GM12864 (cell line): ENCODE data around the gene ILF3.

Experiments
- DNase-seq: peaks from one replicate; pipeline ENCODE4 v3.0.0-alpha.2; 2011; ENCODE audit warnings: low read depth
- H3K4me3 ChIP-seq: 2 replicates; pipeline ENCODE4 v1.5.1; 2011; ENCODE audit warnings: mild to moderate bottlenecking, low read depth, low read length, control low read depth
- TF ChIP-seq, protein P1 (sequence below): IDR thresholded peaks from 2 replicates; pipeline ENCODE4 v1.5.1; 2011; ENCODE audit warnings: low read depth, mild to moderate bottlenecking, moderate library complexity, low read length, control low read depth, inconsistent platforms; ENCODE audit errors: missing control alignments

ILF3 gene

DNA sequence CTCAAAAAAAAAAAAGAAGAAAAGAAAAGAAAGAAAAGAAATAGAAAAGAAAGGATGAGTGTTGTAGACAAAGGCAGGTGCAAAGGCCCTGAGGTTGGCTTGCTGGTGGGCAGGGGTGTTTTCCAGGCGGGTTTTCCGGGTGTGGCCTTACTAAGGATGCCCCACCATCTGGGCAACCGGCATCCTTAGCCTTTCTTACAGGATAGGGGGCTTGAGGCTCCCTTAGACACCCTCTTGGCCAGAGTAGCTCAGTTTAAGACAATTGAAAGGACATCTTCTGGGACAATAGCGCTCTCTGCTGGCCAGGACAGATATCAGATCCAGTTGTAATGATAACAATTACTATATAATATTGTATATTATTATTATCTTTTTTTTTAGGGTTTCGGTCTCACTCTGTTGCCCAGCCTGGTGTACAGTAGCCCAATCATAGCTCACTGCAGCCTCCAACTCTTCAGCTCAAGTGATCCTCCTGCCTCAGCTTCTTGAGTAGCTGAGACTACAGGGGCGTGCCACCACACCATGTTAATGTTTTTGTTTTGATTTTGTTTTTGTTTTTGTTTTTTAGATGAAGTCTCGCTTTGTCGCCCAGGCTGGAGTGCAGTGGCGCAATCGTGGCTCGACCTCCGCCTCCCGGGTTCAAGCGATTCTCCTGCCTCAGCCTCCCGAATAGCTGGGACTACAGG lies 45.6 kb downstream of the ILF3 start:
- TF ChIP-seq, protein P1, sequence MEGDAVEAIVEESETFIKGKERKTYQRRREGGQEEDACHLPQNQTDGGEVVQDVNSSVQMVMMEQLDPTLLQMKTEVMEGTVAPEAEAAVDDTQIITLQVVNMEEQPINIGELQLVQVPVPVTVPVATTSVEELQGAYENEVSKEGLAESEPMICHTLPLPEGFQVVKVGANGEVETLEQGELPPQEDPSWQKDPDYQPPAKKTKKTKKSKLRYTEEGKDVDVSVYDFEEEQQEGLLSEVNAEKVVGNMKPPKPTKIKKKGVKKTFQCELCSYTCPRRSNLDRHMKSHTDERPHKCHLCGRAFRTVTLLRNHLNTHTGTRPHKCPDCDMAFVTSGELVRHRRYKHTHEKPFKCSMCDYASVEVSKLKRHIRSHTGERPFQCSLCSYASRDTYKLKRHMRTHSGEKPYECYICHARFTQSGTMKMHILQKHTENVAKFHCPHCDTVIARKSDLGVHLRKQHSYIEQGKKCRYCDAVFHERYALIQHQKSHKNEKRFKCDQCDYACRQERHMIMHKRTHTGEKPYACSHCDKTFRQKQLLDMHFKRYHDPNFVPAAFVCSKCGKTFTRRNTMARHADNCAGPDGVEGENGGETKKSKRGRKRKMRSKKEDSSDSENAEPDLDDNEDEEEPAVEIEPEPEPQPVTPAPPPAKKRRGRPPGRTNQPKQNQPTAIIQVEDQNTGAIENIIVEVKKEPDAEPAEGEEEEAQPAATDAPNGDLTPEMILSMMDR, result peak; percentile 51
- H3K4me3 ChIP-seq, result no peak overlapping the region
- no peak for DNase-seq

DNA sequence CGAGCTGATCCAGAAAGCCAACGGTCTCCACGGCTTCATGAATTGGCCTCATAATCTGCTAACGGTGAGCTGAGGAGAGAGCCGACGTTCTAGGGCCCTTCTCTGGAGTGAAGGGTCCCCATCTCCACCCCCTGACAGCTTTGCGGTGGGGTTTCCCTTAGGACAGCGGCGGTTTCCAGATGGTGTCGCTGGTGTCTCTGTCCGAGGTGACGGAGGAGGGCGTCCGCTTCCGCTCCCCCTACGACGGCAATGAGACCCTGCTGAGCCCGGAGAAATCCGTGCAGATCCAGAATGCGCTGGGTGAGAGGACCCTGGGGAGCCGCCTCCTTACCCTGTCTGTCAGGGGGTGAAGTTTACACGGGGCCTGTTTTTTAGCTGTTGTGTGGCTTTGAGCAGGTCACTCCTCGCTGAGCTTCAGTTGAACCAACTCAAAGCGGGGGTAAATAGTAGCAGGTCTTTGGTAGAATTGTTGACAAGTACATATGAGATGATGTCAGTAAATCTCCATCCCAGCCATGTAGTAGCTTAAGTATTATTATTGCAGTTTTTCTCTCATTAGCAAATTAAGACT lies 47.9 kb downstream of the ILF3 start:
- DNase-seq, result no peak
- TF ChIP-seq, protein P1, result no peak

DNA sequence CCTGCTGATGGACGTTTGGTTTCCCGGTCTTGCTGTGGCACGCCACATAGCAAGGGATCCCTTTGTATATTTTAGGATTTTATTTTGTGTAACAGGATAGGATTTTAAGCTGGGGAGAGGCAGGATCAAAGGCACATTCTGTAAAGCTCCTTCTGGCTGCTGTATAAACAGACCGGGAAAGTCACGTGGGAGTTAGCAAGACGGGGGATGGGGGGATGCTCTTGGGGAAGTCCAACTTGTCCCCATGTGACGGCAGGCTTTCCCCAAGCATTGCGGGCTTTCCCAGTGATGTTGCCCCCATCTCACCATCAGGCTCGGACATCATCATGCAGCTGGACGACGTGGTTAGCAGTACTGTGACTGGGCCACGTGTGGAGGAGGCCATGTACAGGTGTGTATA lies 52.8 kb downstream of the ILF3 start:
- no peak for DNase-seq
- H3K4me3 ChIP-seq, result no peak overlapping the region
- TF ChIP-seq, protein P1, result no peak

More for the DNA sequence above, 47.9 kb downstream of the ILF3 start:
- peak overlapping the region; percentile 88 for H3K4me3 ChIP-seq

DNA sequence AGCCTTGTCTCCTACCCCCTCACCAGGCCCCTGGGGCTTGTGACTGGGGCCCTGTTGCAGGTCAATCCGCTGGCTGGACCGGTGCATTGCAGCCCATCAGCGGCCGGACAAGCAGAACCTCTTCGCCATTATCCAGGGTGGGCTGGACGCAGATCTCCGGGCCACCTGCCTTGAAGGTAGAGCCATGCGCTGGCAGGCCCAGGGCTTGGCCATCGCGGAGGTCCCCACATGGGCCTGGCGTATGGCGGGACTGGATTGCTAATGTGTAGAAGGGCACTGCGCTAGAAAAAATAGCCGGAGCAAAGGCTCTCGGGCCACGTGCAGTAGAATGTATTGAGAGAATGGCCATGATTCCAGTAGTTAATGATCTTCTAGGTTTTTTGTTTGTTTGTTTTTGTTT lies 53.3 kb downstream of the ILF3 start:
- no peak overlapping the region for H3K4me3 ChIP-seq
- no peak for DNase-seq
- TF ChIP-seq, protein P1, result no peak

DNA sequence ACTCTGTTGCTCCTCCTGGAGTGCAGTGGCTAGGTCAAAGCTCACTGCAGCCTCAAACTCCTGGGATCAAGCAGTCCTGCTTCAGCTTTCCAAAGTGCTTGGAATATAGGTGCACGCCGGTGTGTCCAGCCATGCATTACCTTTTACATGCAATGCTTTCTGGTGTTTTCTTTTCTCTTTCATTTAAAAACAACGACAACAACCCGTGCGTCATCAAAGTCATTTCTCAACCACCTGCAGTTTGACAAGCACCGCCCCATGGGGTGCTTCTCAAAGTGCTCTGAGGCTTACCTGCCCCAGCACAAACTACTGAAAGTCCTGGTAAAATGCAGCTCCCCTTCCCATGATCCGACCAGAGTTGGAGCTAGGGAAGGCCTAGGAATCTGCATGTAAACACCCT lies 54.1 kb downstream of the ILF3 start:
- DNase-seq, result no peak
- no peak overlapping the region for H3K4me3 ChIP-seq
- TF ChIP-seq, protein P1, result no peak

DNA sequence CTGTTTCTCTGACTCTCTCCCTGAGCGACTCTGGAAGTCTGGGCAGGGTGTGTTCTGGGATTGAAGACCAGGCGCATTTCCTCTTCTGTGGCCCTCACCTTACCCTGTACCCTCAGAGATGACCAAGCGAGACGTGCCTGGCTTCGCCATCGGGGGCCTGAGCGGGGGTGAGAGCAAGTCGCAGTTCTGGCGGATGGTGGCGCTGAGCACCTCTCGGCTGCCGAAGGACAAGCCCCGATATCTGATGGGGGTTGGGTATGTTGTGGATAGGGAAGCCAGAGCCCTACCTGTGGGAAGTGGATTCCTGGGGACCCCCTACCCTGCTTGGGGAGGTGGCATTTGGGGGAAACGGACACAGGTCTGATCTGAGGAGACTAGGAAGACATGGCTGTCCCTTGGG lies 57.9 kb downstream of the ILF3 start:
- TF ChIP-seq, protein P1, result no peak
- no peak overlapping the region for H3K4me3 ChIP-seq
- no peak for DNase-seq

DNA sequence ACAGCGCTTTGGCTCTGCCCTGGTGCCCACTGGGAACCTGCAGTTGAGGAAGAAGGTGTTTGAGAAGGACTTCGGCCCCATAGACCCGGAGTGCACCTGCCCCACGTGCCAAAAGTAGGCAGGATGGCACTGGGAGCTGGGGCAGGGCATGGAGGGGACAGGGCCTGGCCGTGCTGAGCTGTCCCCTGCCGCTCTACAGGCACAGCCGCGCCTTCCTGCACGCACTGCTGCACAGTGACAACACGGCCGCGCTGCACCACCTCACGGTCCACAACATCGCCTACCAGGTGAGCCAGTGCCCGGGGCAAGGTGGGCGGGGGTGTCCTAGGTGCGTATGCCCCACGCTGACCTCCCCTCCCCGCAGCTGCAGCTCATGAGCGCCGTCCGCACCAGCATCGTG lies 58.6 kb downstream of the ILF3 start:
- TF ChIP-seq, protein P1, result no peak
- H3K4me3 ChIP-seq, result no peak overlapping the region
- no peak for DNase-seq
